HPDE6-E6E7 (cell line): ENCODE data around the gene CD9.
A peak's percentile ranks its signal among the peaks of the same experiment; 100 is the strongest.
"Not testable (repeated sequence)": the region's sequence is repeated elsewhere in the genome, so short reads cannot be mapped to it uniquely, and the experiment has no call there.

Experiments
- DNase-seq: peaks from one replicate; pipeline ENCODE4 v3.0.0; 2011; ENCODE audit warnings: missing footprints; ENCODE audit errors: extremely low spot score

CD9 gene

DNA sequence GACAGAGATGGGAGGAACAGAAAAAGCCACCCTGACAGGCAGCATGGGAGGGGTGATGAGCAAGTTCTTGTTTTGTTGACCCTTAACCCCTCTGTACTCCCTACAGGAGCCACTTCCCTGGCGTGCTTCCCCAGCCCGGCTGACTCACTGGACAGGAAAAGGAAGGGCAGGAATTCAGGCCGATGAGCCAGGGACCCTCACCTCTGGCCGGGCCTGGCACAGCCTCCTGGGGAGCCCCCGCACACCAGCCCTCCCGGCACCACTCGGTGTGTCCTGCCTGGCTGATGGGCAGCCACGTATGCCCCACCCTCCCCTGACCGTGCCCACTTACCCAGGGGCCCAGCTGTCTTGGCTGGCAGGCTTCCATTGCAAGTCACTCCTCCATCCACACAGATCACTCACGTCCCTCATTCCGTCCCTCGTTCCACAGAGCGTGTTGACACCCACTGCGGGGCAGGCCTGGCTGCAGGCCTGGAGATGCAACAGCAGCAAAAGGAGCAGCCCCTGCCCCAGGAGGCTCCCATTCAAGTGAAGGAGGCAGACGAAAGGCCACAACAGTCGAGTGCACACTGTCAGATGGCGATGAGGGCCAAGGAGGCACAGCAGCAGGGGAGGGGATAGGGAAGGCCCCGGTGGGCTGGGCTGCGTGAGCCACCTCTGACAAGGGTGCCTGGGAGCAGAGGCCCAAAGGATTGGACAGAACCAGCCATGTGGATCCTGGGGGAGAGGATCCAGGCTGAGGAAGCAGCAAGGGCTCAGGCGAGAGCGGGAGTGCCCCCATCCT is 19.7 kb upstream of the CD9 start:
- DNase-seq, result no peak

- no peak for DNase-seq
These were observed 19.0 kb upstream of the CD9 start for GRCh38 chr12:6181166-6181565.

GRCh38 chr12:6181583-6182278 is 18.5 kb upstream of the CD9 start:
- no peak for DNase-seq

GRCh38 chr12:6182279-6182898 is 17.8 kb upstream of the CD9 start:
- DNase-seq, result no peak

- no peak for DNase-seq
These were observed 16.3 kb upstream of the CD9 start for GRCh38 chr12:6183689-6184428.

DNA sequence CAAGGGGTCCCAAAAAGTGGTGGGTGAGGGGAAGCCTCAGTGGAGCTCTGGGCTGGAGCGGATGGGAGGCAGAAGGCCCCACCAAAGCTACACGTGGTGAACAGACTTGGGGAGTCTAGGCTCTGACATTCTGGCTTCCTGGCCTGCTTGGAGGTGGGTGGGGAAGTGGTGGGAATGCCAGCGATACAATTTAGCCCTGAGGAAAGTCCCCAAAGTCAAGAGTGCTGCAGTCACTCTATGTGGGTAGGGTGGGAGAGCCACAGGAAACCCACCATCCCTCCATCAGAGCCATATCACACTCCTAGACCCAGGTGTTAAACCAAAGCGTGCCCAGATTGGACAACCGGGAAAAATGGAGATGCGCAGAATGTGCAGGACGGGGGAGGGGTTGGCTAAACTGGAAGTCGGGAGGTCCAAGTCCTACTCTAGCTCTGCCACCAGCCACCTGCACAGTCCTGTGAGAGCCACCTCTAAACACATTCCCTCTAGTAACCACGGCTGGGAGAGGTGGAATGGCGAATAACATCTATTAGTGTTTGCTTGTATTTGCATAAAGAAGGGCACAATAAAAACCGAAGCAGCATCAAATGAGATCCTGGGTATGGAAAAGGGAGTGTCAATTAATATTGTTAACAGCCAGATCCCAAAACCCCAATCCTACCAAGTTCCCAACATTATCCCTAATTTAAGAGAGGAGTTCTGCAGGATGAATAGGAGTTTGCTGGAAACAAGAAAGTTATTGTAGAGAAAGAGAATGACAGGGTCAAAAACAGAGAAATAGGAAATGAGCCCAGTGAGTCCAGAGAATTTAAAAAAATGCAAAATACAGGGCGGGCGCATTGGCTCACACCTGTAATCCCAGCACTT is 14.0 kb upstream of the CD9 start:
- DNase-seq, result no peak

- DNase-seq, result no peak
These were observed 12.0 kb upstream of the CD9 start for GRCh38 chr12:6187948-6188793.

GRCh38 chr12:6189028-6189427 is 11.2 kb upstream of the CD9 start:
- DNase-seq, result no peak

GRCh38 chr12:6189952-6190598 is 10.1 kb upstream of the CD9 start:
- not testable (repeated sequence) for DNase-seq

DNA sequence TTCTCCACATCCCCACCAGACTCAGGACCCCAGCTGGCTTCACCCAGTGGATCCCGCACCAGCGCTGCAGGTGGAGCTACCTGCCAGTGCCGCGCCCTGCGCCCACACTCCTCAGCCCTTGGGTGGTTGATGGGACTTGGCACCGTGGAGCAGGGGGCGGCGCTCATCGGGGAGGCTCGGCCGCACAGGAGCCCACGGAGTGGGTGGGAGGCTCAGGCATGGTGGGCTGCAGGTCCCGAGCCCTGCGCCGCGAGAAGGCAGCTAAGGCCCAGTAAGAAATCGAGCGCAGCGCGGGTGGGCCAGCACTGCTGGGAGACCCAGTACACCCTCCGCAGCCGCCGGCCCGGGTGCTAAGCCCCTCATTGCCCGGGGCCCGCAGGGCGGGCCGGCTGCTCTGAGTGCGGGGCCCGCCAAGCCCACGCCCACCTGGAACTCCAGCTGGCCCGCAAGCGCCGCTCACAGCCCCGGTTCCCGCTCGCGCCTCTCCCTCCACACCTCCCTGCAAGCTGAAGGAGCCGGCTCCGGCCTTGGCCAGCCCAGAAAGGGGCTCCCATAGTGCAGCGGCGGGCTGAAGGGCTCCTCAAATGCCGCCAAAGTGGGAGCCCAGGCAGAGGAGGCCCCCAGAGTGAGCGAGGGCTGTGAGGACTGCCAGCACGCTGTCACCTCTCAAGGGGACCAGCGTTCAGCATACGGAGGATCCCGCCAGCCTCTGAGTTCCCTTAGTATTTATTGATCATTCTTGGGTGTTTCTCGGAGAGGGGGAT is 9.3 kb upstream of the CD9 start:
- not testable (repeated sequence) for DNase-seq

DNA sequence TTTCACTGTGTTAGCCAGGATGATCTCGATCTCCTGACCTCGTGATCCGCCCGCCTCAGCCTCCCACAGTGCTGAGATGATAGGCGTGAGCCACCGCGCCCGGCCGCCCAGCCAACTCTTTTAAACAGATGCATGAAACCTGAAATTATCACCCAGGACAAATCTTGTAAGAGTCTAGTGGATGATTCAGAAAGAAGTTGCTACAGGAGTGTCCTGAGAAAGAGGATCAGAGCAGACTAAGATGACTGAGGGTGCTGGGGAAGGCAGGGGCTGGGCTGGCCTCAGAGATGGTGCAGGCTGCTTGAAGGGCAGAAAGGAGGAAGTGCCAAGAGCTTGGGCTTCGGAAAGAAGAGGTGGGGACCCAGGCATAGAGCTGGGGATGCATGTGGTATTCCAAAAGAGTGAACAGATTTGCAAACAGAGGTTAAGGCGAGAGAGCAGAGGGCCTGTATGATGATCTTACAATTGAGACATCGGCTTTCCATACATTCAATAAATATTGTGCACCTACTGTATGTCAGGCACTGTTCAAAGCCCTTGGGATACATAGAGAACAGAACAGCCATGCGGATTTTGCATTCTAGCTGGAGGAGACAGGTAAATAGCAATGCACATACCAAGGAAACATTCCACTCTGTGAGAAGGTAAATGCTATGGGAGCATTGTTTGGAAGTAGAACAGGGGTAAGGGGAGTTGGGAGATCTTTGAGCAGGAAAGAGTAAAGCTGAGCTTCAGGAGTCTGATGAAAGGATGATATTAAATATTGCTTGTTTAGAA is 7.4 kb upstream of the CD9 start:
- DNase-seq, result no peak

DNA sequence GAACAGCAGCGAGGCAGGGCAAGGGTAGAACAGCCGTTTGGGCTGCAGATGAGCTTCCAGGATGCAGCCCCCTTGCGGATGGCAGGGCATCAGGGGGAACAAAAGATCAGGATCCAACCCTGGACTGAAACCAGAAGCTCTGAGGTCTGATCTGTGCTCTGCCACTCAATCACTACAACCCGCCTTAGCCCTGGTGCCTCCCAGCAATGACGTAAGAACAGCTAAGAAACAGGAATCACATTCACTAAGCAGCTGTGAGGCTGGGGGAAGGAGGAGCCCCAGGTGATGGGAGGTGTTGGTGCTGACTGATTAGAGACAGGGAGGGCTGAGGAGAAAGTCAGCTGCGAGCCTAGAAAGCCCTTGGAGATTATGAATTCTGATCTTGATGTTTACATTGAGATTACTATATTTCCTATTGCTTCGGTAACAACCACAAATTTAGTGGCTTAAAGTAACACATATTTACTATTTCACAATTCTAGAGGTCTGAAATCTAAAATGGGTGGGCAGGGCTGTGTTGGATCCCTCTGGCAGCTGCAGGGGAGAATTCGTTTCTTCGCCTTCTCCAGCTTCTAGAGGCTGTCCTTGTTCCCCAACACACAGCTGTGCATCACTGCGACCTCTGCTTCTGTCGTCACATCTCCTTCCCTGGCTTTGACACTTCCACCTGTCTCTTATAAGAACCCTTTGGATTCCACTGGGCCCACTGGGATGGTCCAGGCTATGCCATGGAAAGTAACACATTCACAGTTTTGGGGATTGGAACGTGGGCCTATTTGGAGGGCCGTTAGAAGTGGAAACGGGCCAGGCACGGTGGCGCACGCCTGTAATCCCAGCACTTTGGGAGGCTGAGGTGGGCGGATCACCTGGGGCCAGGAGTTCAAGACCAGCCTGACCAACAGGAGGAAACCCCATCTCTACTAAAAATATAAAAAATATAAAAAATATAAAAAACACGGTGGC is 6.1 kb upstream of the CD9 start:
- DNase-seq, result peak; percentile 76

DNA sequence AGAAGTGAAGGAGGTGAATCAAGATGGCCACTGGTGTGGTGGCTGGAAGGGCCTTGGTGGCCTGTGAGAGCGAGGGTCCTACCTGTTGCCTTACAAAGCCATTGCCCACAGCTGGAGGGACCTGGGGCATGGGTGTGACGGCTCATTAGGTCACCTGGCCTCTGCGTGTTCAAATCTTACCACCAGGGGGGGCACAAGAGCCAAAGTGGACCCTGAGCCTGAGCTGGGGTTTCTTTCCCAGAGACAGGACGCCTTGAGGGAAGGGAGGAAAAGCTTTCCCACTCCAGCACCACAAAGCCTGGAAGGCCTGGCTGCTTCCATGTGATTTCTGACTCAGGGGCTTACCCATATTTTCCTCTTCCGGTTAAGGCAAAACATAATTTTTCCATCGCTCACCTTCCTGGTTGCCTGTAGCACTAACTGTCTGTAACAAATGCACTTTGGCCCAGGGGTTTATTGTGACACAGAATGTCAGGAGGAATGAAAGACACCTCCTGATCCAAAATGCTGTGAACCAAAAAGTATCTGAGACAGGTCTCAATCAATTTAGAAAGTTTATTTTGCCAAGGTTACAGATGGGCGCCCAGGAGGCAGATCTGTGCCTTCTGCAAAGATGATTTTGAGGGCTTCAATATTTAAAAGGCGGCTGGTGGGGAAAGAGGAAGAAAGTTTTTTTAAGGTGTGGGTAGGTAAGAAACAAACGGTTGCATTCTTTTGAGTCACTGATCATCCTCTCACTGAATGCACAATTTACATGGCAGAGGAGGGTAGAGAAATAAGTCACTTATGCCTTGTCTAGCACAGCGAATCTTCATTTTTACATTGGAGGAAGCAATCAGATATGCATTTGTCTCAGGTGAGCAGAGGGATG is 4.3 kb upstream of the CD9 start:
- peak; percentile 95 for DNase-seq

- DNase-seq, result no peak
These were observed 2.1 kb upstream of the CD9 start for GRCh38 chr12:6198051-6198450.

- DNase-seq, result no peak
These were observed 1.6 kb upstream of the CD9 start for GRCh38 chr12:6198556-6198955.

- no peak for DNase-seq
These were observed 1.1 kb upstream of the CD9 start for GRCh38 chr12:6198985-6199530.
